GM06990 (cell line): ENCODE results near the gene SPAG7.

ENCODE experiments used
- DNase-seq: peaks from one replicate; pipeline ENCODE4 v3.0.0-alpha.2; 2011; ENCODE audit not compliant: insufficient read length; ENCODE audit errors: extremely low read depth
- H3K27me3 ChIP-seq: replicated peaks from 2 replicates; pipeline ENCODE4 v1.6.0; 2011; ENCODE audit warnings: low read length; ENCODE audit not compliant: control insufficient read depth, insufficient read depth
- H3K36me3 ChIP-seq: 2 replicates; pipeline ENCODE4 v1.5.1; 2011; ENCODE audit warnings: low read length; ENCODE audit not compliant: control insufficient read depth, insufficient read depth
- H3K4me3 ChIP-seq: replicated peaks from 2 replicates; pipeline ENCODE4 v1.5.1; 2011; ENCODE audit warnings: low read depth, mild to moderate bottlenecking, control low read depth, low read length
- TF ChIP-seq, protein P1 (sequence below): IDR thresholded peaks from 2 replicates; pipeline ENCODE4 v1.5.1; 2011; ENCODE audit warnings: low read length, control low read depth, mild to moderate bottlenecking, inconsistent platforms; ENCODE audit not compliant: insufficient read depth, poor library complexity, severe bottlenecking

Gene SPAG7

DNA sequence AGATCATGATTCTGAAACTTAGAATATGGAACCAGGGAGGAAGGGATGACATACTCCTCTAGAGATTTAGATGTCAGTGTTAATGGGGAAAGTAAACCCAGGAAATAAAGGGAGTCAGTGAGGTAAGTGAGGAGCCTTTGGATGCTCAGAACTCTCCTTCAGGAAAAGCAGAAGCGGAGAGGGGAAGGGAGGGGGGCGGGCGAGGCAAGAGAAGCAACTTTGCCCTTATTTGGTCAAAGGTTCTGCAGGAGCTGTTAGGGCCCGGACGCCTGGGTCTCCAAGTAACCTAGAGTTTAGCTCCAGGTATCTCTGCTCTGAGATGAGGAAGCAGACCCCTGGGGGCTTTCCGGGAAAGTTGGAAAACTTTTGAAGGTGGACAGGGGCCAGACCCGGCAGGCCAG, 20.6 kb downstream of the SPAG7 start:
- TF ChIP-seq, protein P1, sequence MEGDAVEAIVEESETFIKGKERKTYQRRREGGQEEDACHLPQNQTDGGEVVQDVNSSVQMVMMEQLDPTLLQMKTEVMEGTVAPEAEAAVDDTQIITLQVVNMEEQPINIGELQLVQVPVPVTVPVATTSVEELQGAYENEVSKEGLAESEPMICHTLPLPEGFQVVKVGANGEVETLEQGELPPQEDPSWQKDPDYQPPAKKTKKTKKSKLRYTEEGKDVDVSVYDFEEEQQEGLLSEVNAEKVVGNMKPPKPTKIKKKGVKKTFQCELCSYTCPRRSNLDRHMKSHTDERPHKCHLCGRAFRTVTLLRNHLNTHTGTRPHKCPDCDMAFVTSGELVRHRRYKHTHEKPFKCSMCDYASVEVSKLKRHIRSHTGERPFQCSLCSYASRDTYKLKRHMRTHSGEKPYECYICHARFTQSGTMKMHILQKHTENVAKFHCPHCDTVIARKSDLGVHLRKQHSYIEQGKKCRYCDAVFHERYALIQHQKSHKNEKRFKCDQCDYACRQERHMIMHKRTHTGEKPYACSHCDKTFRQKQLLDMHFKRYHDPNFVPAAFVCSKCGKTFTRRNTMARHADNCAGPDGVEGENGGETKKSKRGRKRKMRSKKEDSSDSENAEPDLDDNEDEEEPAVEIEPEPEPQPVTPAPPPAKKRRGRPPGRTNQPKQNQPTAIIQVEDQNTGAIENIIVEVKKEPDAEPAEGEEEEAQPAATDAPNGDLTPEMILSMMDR = no peak
- DNase-seq = no peak
- peaks cover 24% of the 10 kb centered on the region for H3K36me3 ChIP-seq
- no peaks in the 10 kb centered on the region for H3K27me3 ChIP-seq
- peak overlapping the region; percentile 100 for H3K4me3 ChIP-seq

- no peak for DNase-seq
- no peaks in the 10 kb centered on the region for H3K27me3 ChIP-seq
- TF ChIP-seq, protein P1 = no peak
- H3K4me3 ChIP-seq = peak overlapping the region; percentile 100
- peaks cover 24% of the 10 kb centered on the region for H3K36me3 ChIP-seq
Measured at GRCh38 chr17:4946312-4946976, 21.2 kb downstream of the SPAG7 start.

DNA sequence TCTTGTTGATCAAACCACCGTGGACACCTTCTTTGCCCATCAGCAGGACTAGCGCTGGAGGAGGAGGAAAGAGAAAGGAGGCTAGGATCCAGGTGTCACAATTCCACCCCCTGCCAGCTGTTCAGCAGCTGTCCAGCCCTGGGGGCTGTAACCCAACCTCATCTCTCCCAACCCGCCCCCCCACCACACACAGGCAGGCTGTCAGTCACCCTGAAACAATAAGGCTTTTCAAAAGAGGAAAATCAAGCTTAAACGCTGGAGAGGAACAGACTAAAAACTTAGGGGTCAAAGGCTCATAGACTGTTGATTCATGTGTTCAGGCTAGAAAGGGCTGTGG, 21.7 kb downstream of the SPAG7 start:
- DNase-seq = no peak
- TF ChIP-seq, protein P1 = no peak
- H3K36me3 ChIP-seq = peaks cover 24% of the 10 kb centered on the region
- peak overlapping the region; percentile 100 for H3K4me3 ChIP-seq
- H3K27me3 ChIP-seq = no peaks in the 10 kb centered on the region

DNA sequence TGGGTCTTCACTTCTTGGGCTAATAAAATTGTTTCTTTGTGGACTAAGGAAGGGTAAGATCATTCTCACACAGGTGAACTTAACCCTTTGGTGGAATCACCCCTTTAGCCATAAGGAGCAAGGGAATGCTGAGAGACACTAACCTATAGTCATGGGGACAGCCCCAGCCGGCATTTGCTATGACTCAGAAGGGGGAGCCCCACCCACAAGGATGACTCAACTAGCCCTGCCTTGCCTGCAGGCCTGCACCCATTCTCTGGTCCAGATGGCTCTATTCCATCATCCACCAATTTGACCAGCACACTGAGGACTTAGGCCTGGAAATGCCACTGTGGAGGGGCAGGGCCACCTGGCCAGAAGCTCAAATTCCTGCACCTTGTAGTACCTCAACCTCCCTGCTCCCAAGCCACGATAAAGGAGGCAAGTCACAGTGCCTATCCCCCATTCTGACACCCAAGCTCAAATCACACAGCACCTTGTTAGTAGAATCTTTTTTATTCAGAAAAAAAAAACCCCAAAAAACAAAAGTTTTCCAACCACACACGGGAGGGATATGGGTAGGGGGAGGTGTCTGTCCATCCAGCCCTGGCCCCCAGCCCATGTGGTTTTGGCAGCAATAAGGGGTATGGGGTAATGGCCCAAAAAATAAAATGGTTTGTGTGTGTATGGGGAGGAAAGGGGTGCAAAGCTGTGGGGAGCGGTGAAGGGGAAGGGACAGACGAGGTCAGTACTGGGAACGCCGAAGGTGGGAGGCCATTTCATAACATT, 22.3 kb downstream of the SPAG7 start:
- peak overlapping the region; percentile 100 for H3K4me3 ChIP-seq
- no peaks in the 10 kb centered on the region for H3K27me3 ChIP-seq
- peak; percentile 68 for DNase-seq
- H3K36me3 ChIP-seq = peaks cover 24% of the 10 kb centered on the region
- TF ChIP-seq, protein P1 = no peak

- TF ChIP-seq, protein P1 = no peak
Measured at GRCh38 chr17:4944554-4945175, 23.0 kb downstream of the SPAG7 start.

More at GRCh38 chr17:4944554-4945175, 23.0 kb downstream of the SPAG7 start:
- Histone ChIP-seq H3K4me3 (peak overlapping the region; percentile 100), H3K27me3 (no peaks in the 10 kb centered on the region), H3K36me3 (peaks cover 24% of the 10 kb centered on the region)
- DNase-seq = peak; percentile 57
